22Rv1 (cell line): ENCODE data around the gene NEK4.

Source experiments
- ZFX ChIP-seq: fragments of 450-650 bp; IDR thresholded peaks from 2 replicates; pipeline ENCODE4 v1.6.1; 2017; ENCODE audit warnings: antibody characterized with exemption, borderline replicate concordance
- TF ChIP-seq, protein P1 (sequence below): fragments of 450-650 bp; IDR thresholded peaks from 2 replicates; pipeline ENCODE4 v1.5.1; 2017; ENCODE audit warnings: mild to moderate bottlenecking

- TF ChIP-seq, protein P1, sequence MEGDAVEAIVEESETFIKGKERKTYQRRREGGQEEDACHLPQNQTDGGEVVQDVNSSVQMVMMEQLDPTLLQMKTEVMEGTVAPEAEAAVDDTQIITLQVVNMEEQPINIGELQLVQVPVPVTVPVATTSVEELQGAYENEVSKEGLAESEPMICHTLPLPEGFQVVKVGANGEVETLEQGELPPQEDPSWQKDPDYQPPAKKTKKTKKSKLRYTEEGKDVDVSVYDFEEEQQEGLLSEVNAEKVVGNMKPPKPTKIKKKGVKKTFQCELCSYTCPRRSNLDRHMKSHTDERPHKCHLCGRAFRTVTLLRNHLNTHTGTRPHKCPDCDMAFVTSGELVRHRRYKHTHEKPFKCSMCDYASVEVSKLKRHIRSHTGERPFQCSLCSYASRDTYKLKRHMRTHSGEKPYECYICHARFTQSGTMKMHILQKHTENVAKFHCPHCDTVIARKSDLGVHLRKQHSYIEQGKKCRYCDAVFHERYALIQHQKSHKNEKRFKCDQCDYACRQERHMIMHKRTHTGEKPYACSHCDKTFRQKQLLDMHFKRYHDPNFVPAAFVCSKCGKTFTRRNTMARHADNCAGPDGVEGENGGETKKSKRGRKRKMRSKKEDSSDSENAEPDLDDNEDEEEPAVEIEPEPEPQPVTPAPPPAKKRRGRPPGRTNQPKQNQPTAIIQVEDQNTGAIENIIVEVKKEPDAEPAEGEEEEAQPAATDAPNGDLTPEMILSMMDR, result no peak
- TF ChIP-seq ZFX, result no peak
Measured at GRCh38 chr3:52773361-52774065, 2.8 kb upstream of the NEK4 start.
